ENCODE results near the gene NTNG1.
"Not testable (repeated sequence)": the region's sequence is repeated elsewhere in the genome, so short reads cannot be mapped to it uniquely, and the experiment has no call there.

NTNG1 gene

GRCh38 chr1:107142666-107143065, 1.8 kb downstream of the NTNG1 start:
- no peak for DNase-seq (ENCODE audit: low read depth in 2 of 2)

- DNase-seq (ENCODE audit: low read depth in 2 of 2): no peak
These were observed 4.8 kb downstream of the NTNG1 start for GRCh38 chr1:107145637-107146036.

GRCh38 chr1:107147843-107148242, 7.0 kb downstream of the NTNG1 start:
- no peak for DNase-seq (ENCODE audit: low read depth in 2 of 2)

GRCh38 chr1:107149946-107150345, 9.1 kb downstream of the NTNG1 start:
- DNase-seq (ENCODE audit: low read depth in 2 of 2): no peak

- no peak for DNase-seq (ENCODE audit: low read depth in 2 of 2)
These were observed 10.5 kb downstream of the NTNG1 start for GRCh38 chr1:107151295-107151694.

GRCh38 chr1:107152395-107152794, 11.6 kb downstream of the NTNG1 start:
- DNase-seq (ENCODE audit: low read depth in 2 of 2): no peak

GRCh38 chr1:107153014-107153413, 12.2 kb downstream of the NTNG1 start:
- no peak for DNase-seq (ENCODE audit: low read depth in 2 of 2)

GRCh38 chr1:107158496-107158895, 17.7 kb downstream of the NTNG1 start:
- DNase-seq (ENCODE audit: low read depth in 2 of 2): no peak

- DNase-seq (ENCODE audit: low read depth in 2 of 2): no peak
These were observed 18.2 kb downstream of the NTNG1 start for GRCh38 chr1:107158991-107159390.

- DNase-seq (ENCODE audit: low read depth in 2 of 2): no peak
These were observed 21.9 kb downstream of the NTNG1 start for GRCh38 chr1:107162745-107163144.

GRCh38 chr1:107164901-107165300, 24.1 kb downstream of the NTNG1 start:
- DNase-seq (ENCODE audit: low read depth in 2 of 2): not testable (repeated sequence)

- no peak for DNase-seq (ENCODE audit: low read depth in 2 of 2)
These were observed 28.8 kb downstream of the NTNG1 start for GRCh38 chr1:107169615-107170014.

- no peak for DNase-seq (ENCODE audit: low read depth in 2 of 2)
These were observed 30.5 kb downstream of the NTNG1 start for GRCh38 chr1:107171333-107171732.

- DNase-seq (ENCODE audit: low read depth in 2 of 2): no peak
These were observed 31.8 kb downstream of the NTNG1 start for GRCh38 chr1:107172450-107173170.

GRCh38 chr1:107175102-107175909, 34.5 kb downstream of the NTNG1 start:
- no peak for DNase-seq (ENCODE audit: low read depth in 2 of 2)

- DNase-seq (ENCODE audit: low read depth in 2 of 2): no peak
These were observed 40.6 kb downstream of the NTNG1 start for GRCh38 chr1:107181253-107181969.

- no peak for DNase-seq (ENCODE audit: low read depth in 2 of 2)
These were observed 42.2 kb downstream of the NTNG1 start for GRCh38 chr1:107183011-107183410.

GRCh38 chr1:107184888-107185287, 44.0 kb downstream of the NTNG1 start:
- no peak for DNase-seq (ENCODE audit: low read depth in 2 of 2)

- no peak for DNase-seq (ENCODE audit: low read depth in 2 of 2)
These were observed 46.6 kb downstream of the NTNG1 start for GRCh38 chr1:107187399-107187798.

GRCh38 chr1:107188160-107188559, 47.3 kb downstream of the NTNG1 start:
- no peak for DNase-seq (ENCODE audit: low read depth in 2 of 2)

GRCh38 chr1:107194380-107194779, 53.5 kb downstream of the NTNG1 start:
- no peak for DNase-seq (ENCODE audit: low read depth in 2 of 2)

GRCh38 chr1:107195476-107195875, 54.6 kb downstream of the NTNG1 start:
- DNase-seq (ENCODE audit: low read depth in 2 of 2): no peak
